ENCODE data around the gene RNF183. TPM values are rescaled to one million over a fixed set of nuclear protein-coding genes. Genes with fewer than 3 reads are reported as not detected.
A peak's percentile ranks its signal among the peaks of the same experiment; 100 is the strongest.

Gene RNF183
- total and polyA plus RNA-seq, 2 of the 4 experiments (the other 2 are of a cell fraction) = not detected

DNA sequence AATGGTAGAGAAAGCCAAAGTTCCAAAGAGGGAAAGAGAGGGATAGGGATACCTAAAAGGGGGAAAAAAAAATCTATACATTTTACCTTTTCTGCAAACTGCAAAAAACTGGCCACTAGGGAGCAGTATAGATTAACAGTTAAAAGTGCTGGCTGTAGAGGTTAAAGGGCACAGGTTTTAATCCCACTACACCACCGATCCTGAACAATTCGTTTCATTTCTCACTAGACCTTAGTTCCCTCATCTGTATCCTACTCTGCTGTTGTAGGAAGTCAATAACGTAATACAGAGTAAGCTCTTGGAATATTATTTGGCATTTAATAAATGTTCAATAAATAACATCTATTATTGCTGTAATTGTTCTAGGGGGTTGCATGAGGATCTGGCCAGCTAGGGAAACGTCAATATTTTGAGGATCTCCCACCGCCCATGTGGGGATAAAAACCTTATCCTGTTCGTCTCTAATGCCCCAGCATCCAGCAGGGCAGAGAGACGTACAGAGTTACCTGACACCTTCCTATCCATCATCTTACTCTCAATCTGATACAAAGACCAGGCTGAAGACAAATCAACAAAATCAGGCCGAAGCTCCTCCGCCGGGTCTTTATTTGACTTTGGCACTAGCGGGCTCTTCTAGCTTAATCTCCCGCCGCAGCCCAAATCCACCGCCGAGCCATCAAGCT is 28.6 kb downstream of the RNF183 start:
- Histone ChIP-seq H3K23ac (ENCODE audit: low read depth, low read length) (peak overlapping the region; percentile 40; the same call in 1 of the 2 replicates), H3K56ac (ENCODE audit: extremely low read depth, insufficient read depth, low read length) (peak overlapping the region; percentile 59), H2AK5ac (ENCODE audit: low read depth, low read length) (peak overlapping the region; percentile 37; the same call in 1 of the 2 replicates), H4K91ac (ENCODE audit: insufficient read depth, low read depth, low read length) (peak overlapping the region; percentile 74; the same call in 1 of the 2 replicates), H2BK20ac (ENCODE audit: low read depth, low read length) (no peak overlapping the region), H2BK15ac (ENCODE audit: low read depth, low read length) (no peak overlapping the region), H3K4me3 (ENCODE audit: insufficient read depth, low read depth, low read length) (peak overlapping the region; percentile 74), H3K27me3 (ENCODE audit: control insufficient read depth, insufficient read depth, low read length) (no peaks in the 10 kb centered on the region), H4K8ac (ENCODE audit: low read depth in 2 of 2, low read length in 2 of 2) (peak overlapping the region; percentile 45 to 80), H3K9me3 (ENCODE audit: control insufficient read depth, insufficient read depth, low read length) (no peaks in the 10 kb centered on the region), H3K14ac (replicated peaks; ENCODE audit: low read depth, low read length) (peak overlapping the region; percentile 39), H4K5ac (ENCODE audit: low read depth, low read length) (peak overlapping the region; percentile 40), H2BK5ac (ENCODE audit: low read depth, low read length, poor library complexity, severe bottlenecking) (peak overlapping the region; percentile 80), H3K18ac (ENCODE audit: low read depth, low read length) (peak overlapping the region; percentile 33), H3K9me1 (ENCODE audit: insufficient read depth, low read length) (no peaks in the 10 kb centered on the region), H2BK120ac (ENCODE audit: low read depth, low read length) (0 out of 2 replicates have a peak overlapping the region, but pooled peaks have one; percentile 36), H3K36me3 (ENCODE audit: control insufficient read depth, insufficient read depth, low read length) (peaks cover 19% of the 10 kb centered on the region), H2AFZ (replicated peaks; ENCODE audit: low read length, poor library complexity) (peak overlapping the region; percentile 98), H3K9ac (ENCODE audit: low read depth, low read length) (peak overlapping the region; percentile 70), H3K27ac (ENCODE audit: insufficient read depth, low read length) (peak overlapping the region; percentile 65), H4K20me1 (ENCODE audit: insufficient read depth, low read length) (no peaks in the 10 kb centered on the region), H2AK9ac (replicated peaks; ENCODE audit: low read depth, low read length, poor library complexity) (peak overlapping the region; percentile 45), H3K4me2 (ENCODE audit: low read depth, low read length) (peak overlapping the region; percentile 96), H3K4me1 (ENCODE audit: control insufficient read depth, insufficient read depth, low read length) (peaks cover 2% of the 10 kb centered on the region; the same call in 1 of the 2 replicates), H3K79me1 (ENCODE audit: low read depth in 1 of 2, low read length in 2 of 2) (peaks cover 15 to 31% of the 10 kb centered on the region in 2 experiments), H3K4ac (ENCODE audit: low read depth, low read length) (peak overlapping the region; percentile 51)
- WGBS, 2 experiments (ENCODE audit: extremely low coverage in 2 of 2, insufficient read length in 1 of 2) = 0% methylated on average over 10 of the region's 15 CpGs; no CpG with 5 or more reads in 1 of the 2 experiments
- intact Hi-C loops (cut with micrococcal nuclease) = loop anchor here (1.0 to 10.0 kb wide), 4 partner anchors 53 to 380 kb away; partner anchors contain the start of genes FKBP15 and SLC31A1
- POLR2A ChIA-PET (ENCODE audit: unreplicated experiment) = interaction anchor here (0.6 kb wide), 2 partner anchors 10 to 131 kb away, joined by 3 to 5 read pairs; no protein-coding TSS in a partner anchor
- CTCF ChIA-PET = interaction anchor here (0.7 to 1.9 kb wide), 6 partner anchors 10 to 96 kb away, joined by 3 to 7 read pairs (median 3); partner anchors contain the start of genes FKBP15 and SLC31A1
- peak; percentile 64 for DNase-seq
- BruUV-seq (replicated peaks) = no TSS peak
- dilution Hi-C loops (cut with HindIII; ENCODE audit: low sequenced_read_pairs, unreplicated experiment) = no loop called here
- TF ChIP-seq RAD21 (IDR thresholded peaks at IDR 0.05; ENCODE audit: low read length) = peak; percentile 56
- TF ChIP-seq BHLHE40 (IDR thresholded peaks at IDR 0.05; ENCODE audit: low read depth, low read length) = no peak
- TF ChIP-seq SMC3 (IDR thresholded peaks at IDR 0.05; ENCODE audit: low read depth, low read length) = peak; percentile 31; the same call in 1 of the 2 replicates
- TF ChIP-seq, protein P1, sequence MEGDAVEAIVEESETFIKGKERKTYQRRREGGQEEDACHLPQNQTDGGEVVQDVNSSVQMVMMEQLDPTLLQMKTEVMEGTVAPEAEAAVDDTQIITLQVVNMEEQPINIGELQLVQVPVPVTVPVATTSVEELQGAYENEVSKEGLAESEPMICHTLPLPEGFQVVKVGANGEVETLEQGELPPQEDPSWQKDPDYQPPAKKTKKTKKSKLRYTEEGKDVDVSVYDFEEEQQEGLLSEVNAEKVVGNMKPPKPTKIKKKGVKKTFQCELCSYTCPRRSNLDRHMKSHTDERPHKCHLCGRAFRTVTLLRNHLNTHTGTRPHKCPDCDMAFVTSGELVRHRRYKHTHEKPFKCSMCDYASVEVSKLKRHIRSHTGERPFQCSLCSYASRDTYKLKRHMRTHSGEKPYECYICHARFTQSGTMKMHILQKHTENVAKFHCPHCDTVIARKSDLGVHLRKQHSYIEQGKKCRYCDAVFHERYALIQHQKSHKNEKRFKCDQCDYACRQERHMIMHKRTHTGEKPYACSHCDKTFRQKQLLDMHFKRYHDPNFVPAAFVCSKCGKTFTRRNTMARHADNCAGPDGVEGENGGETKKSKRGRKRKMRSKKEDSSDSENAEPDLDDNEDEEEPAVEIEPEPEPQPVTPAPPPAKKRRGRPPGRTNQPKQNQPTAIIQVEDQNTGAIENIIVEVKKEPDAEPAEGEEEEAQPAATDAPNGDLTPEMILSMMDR (conservative IDR thresholded peaks at IDR 0.05; ENCODE audit: low read depth, low read length) = peak; percentile 68
- peak; percentile 12; the same call in 1 of the 2 replicates for ATAC-seq (ENCODE audit: low read depth)
- in situ Hi-C loops (cut with MboI; ENCODE audit: low sequenced_read_pairs) = no loop called here
